HEK293 (cell line): Measurements from ENCODE around the gene OPRM1.

Experiments used
- CTCF ChIA-PET: fragments of 350-600 bp; formaldehyde crosslinking; extraction: SDS; loops from one replicate; lab custom pipeline; 2021; ENCODE audit warnings: antibody characterized with exemption; lab: Yijun Ruan, JAX
- POLR2A ChIA-PET: fragments of 300-600 bp; formaldehyde crosslinking; extraction: SDS; loops from one replicate; lab custom pipeline; 2020; ENCODE audit warnings: antibody characterized with exemption, inconsistent platforms; lab: Yijun Ruan, JAX
- H3K27ac ChIP-seq: fragments of 200-500 bp; sonication (Bioruptor generic); 2 replicates; pipeline ENCODE4 v1.5.1; 2014; ENCODE audit warnings: low read depth, low read length, control low read depth, inconsistent platforms; ENCODE audit errors: extremely low read depth
- H3K36me3 ChIP-seq, 2 experiments: fragments of 200-500 bp in 1 of 2; sonication (Bioruptor generic) in 1 of 2; 1 replicate in 1 of 2; 2 replicates in 1 of 2; pipeline ENCODE4 v1.5.1; 2014 to 2017; ENCODE audit warnings: inconsistent platforms in 2 of 2, low read length in 2 of 2; ENCODE audit not compliant: control insufficient read depth in 2 of 2, insufficient read depth in 1 of 2
- H3K4me1 ChIP-seq: fragments of 200-500 bp; sonication (Bioruptor generic); 2 replicates; pipeline ENCODE4 v1.5.1; 2014; ENCODE audit warnings: mild to moderate bottlenecking, low read length, inconsistent platforms; ENCODE audit not compliant: control insufficient read depth, insufficient read depth
- H3K4me3 ChIP-seq: 2 replicates; pipeline ENCODE4 v1.5.1; 2011; ENCODE audit warnings: low read depth, mild to moderate bottlenecking, control low read depth, low read length, moderate library complexity
- H3K9me3 ChIP-seq: fragments of 200-500 bp; sonication (Bioruptor generic); 2 replicates; pipeline ENCODE4 v1.5.1; 2014; ENCODE audit warnings: low read depth, low read length, inconsistent platforms; ENCODE audit not compliant: control insufficient read depth, insufficient read depth
- ATF2 ChIP-seq: fragments of 450-650 bp; formaldehyde crosslinking; IDR thresholded peaks from 2 replicates; pipeline ENCODE4 v1.5.1; 2016; ENCODE audit warnings: missing biosample characterization, missing genetic modification characterization, low read depth
- GFI1B ChIP-seq: fragments of 450-650 bp; formaldehyde crosslinking; IDR thresholded peaks from 2 replicates; pipeline ENCODE4 v1.5.1; 2016; ENCODE audit warnings: missing biosample characterization, missing genetic modification characterization
- GLI2 ChIP-seq: fragments of 450-650 bp; formaldehyde crosslinking; IDR thresholded peaks from 2 replicates; pipeline ENCODE4; 2017; ENCODE audit warnings: missing biosample characterization, missing genetic modification characterization, low read depth, borderline replicate concordance
- GLIS2 ChIP-seq: fragments of 450-650 bp; formaldehyde crosslinking; IDR thresholded peaks from 2 replicates; pipeline ENCODE4 v1.5.1; 2016; ENCODE audit warnings: missing biosample characterization, missing genetic modification characterization
- HOXC10 ChIP-seq: sonication (generic); formaldehyde crosslinking; IDR thresholded peaks from 2 replicates; pipeline ENCODE4 v1.8.1; 2023; ENCODE audit warnings: mild to moderate bottlenecking, missing genetic modification reagents
- HOXD13 ChIP-seq: sonication (generic); formaldehyde crosslinking; IDR thresholded peaks from 2 replicates; pipeline ENCODE4 v1.8.0; 2022; ENCODE audit warnings: missing genetic modification reagents, borderline replicate concordance
- IKZF3 ChIP-seq: fragments of 450-650 bp; IDR thresholded peaks from 2 replicates; pipeline ENCODE4 v1.5.0; 2018; ENCODE audit warnings: missing biosample characterization, mild to moderate bottlenecking, missing genetic modification characterization, moderate library complexity
- PRDM2 ChIP-seq: fragments of 450-650 bp; formaldehyde crosslinking; IDR thresholded peaks from 2 replicates; pipeline ENCODE4 v1.5.1; 2016; ENCODE audit warnings: missing biosample characterization, missing genetic modification characterization, borderline replicate concordance
- SP7 ChIP-seq: fragments of 450-650 bp; formaldehyde crosslinking; IDR thresholded peaks from 2 replicates; pipeline ENCODE4 v1.5.1; 2016; ENCODE audit warnings: missing biosample characterization, missing genetic modification characterization
- WT1 ChIP-seq: fragments of 450-650 bp; formaldehyde crosslinking; IDR thresholded peaks from 2 replicates; pipeline ENCODE4 v1.5.1; 2016; ENCODE audit warnings: missing biosample characterization, missing genetic modification characterization
- YY1 ChIP-seq: fragments of 450-650 bp; formaldehyde crosslinking; IDR thresholded peaks from 2 replicates; pipeline ENCODE4 v1.5.1; 2018; ENCODE audit warnings: missing biosample characterization, missing genetic modification characterization
- ZBTB17 ChIP-seq: fragments of 450-650 bp; formaldehyde crosslinking; IDR thresholded peaks from 2 replicates; pipeline ENCODE4 v1.5.1; 2016; ENCODE audit warnings: missing biosample characterization, missing genetic modification characterization
- ZBTB20 ChIP-seq: fragments of 450-650 bp; formaldehyde crosslinking; IDR thresholded peaks from 2 replicates; pipeline ENCODE4 v1.5.1; 2016; ENCODE audit warnings: missing biosample characterization, missing genetic modification characterization
- ZBTB8A ChIP-seq: fragments of 450-650 bp; formaldehyde crosslinking; IDR thresholded peaks from 2 replicates; pipeline ENCODE4 v1.5.1; 2016; ENCODE audit warnings: missing biosample characterization, missing genetic modification characterization
- ZFHX2 ChIP-seq: fragments of 450-650 bp; formaldehyde crosslinking; conservative IDR thresholded peaks from 2 replicates; pipeline ENCODE4 v1.5.1; 2016; ENCODE audit warnings: missing biosample characterization, missing genetic modification characterization
- ZFP37 ChIP-seq: fragments of 450-650 bp; formaldehyde crosslinking; IDR thresholded peaks from 2 replicates; pipeline ENCODE4 v1.5.1; 2016; ENCODE audit warnings: missing biosample characterization, missing genetic modification characterization
- ZNF169 ChIP-seq: fragments of 450-650 bp; formaldehyde crosslinking; IDR thresholded peaks from 2 replicates; pipeline ENCODE4 v1.5.1; 2016; ENCODE audit warnings: missing biosample characterization, missing genetic modification characterization
- ZNF18 ChIP-seq: fragments of 450-650 bp; formaldehyde crosslinking; IDR thresholded peaks from 2 replicates; pipeline ENCODE4 v1.5.1; 2016; ENCODE audit warnings: missing biosample characterization, missing genetic modification characterization
- ZNF248 ChIP-seq: fragments of 450-650 bp; formaldehyde crosslinking; IDR thresholded peaks from 2 replicates; pipeline ENCODE4 v1.5.1; 2017; ENCODE audit warnings: missing biosample characterization, missing genetic modification characterization
- ZNF335 ChIP-seq: fragments of 450-650 bp; formaldehyde crosslinking; conservative IDR thresholded peaks from 2 replicates; pipeline ENCODE4 v1.5.1; 2016; ENCODE audit warnings: missing biosample characterization, missing genetic modification characterization
- ZNF341 ChIP-seq: fragments of 450-650 bp; formaldehyde crosslinking; IDR thresholded peaks from 2 replicates; pipeline ENCODE4; 2016; ENCODE audit warnings: low read depth, missing biosample characterization, missing genetic modification characterization
- ZNF362 ChIP-seq: fragments of 450-650 bp; formaldehyde crosslinking; IDR thresholded peaks from 2 replicates; pipeline ENCODE4 v1.5.1; 2016; ENCODE audit warnings: missing biosample characterization, missing genetic modification characterization
- ZNF544 ChIP-seq: fragments of 450-650 bp; formaldehyde crosslinking; IDR thresholded peaks from 2 replicates; pipeline ENCODE4 v1.5.0; 2017; ENCODE audit warnings: missing biosample characterization, missing genetic modification characterization
- ZNF561 ChIP-seq: fragments of 450-650 bp; IDR thresholded peaks from 2 replicates; pipeline ENCODE4 v1.5.1; 2018; ENCODE audit warnings: missing biosample characterization, missing genetic modification characterization, borderline replicate concordance
- ZNF701 ChIP-seq: fragments of 450-650 bp; formaldehyde crosslinking; IDR thresholded peaks from 2 replicates; pipeline ENCODE4 v1.5.1; 2016; ENCODE audit warnings: missing biosample characterization, missing genetic modification characterization

Gene OPRM1

GRCh38 chr6:154202339-154202738 lies 163.3 kb downstream of the OPRM1 start:
- Histone ChIP-seq H3K9me3 (no peaks in the 10 kb centered on the region), H3K4me1 (no peaks in the 10 kb centered on the region), H3K27ac (no peak overlapping the region), H3K4me3 (no peak overlapping the region), H3K36me3 (no peaks in the 10 kb centered on the region)
- ChIA-PET CTCF (no interaction called here), POLR2A (no interaction called here)
- TF ChIP-seq ZNF544 (no peak), SP7 (tag by site-specific recombination) (no peak), IKZF3 (tag by site-specific recombination) (no peak), GLI2 (tag by site-specific recombination) (no peak), GFI1B (tag by site-specific recombination) (no peak), ZNF248 (tag by site-specific recombination) (no peak), ZNF169 (tag by site-specific recombination) (no peak), ATF2 (tag by site-specific recombination) (no peak), ZNF561 (no peak), YY1 (tag by site-specific recombination) (no peak), ZBTB8A (no peak), ZNF701 (tag by site-specific recombination) (no peak), ZNF362 (no peak), PRDM2 (no peak)

- no peaks in the 10 kb centered on the region for H3K4me1 ChIP-seq
- ChIA-PET POLR2A (no interaction called here), CTCF (interaction anchor here (0.6 kb wide), 1 partner anchor 168 kb away, joined by 3 read pairs; no protein-coding TSS in a partner anchor)
- no peak overlapping the region for H3K4me3 ChIP-seq
- H3K9me3 ChIP-seq, result no peaks in the 10 kb centered on the region
- no peaks in the 10 kb centered on the region for H3K36me3 ChIP-seq
- H3K27ac ChIP-seq, result no peak overlapping the region
- TF ChIP-seq ZBTB20, result no peak
- no peak for TF ChIP-seq WT1
- no peak for TF ChIP-seq ZBTB17
- TF ChIP-seq ZNF18 (tag by site-specific recombination), result no peak
- TF ChIP-seq GLIS2 (tag by site-specific recombination), result no peak
- TF ChIP-seq ZFP37 (tag by site-specific recombination), result no peak
- no peak for TF ChIP-seq ZNF341 (tag by site-specific recombination)
- TF ChIP-seq HOXD13 (CRISPR knock-in tag), result no peak
- no peak for TF ChIP-seq ZNF335
- no peak for TF ChIP-seq ZFHX2 (tag by site-specific recombination)
- no peak for TF ChIP-seq HOXC10 (CRISPR knock-in tag)
Observed at GRCh38 chr6:154202958-154203357, 163.9 kb downstream of the OPRM1 start.
